Central memory CD4-positive, alpha-beta T cell (primary cell): Measurements from ENCODE around the gene MAD1L1.

Experiments used
- DNase-seq: peaks from one replicate; pipeline ENCODE4 v3.0.0; 2022

The MAD1L1 gene

GRCh38 chr7:2053395-2053794 lies 179.3 kb downstream of the MAD1L1 start:
- no peak for DNase-seq

- DNase-seq: no peak
Measured at GRCh38 chr7:2052657-2053048, 180.1 kb downstream of the MAD1L1 start.

GRCh38 chr7:2051707-2052656 lies 180.8 kb downstream of the MAD1L1 start:
- DNase-seq: no peak

GRCh38 chr7:2050511-2050866 lies 182.3 kb downstream of the MAD1L1 start:
- no peak for DNase-seq

- no peak for DNase-seq
Measured at GRCh38 chr7:2049782-2050510, 182.8 kb downstream of the MAD1L1 start.

GRCh38 chr7:2049111-2049781 lies 183.5 kb downstream of the MAD1L1 start:
- no peak for DNase-seq

GRCh38 chr7:2048531-2048930 lies 184.2 kb downstream of the MAD1L1 start:
- no peak for DNase-seq

GRCh38 chr7:2048006-2048405 lies 184.7 kb downstream of the MAD1L1 start:
- DNase-seq: no peak

GRCh38 chr7:2046581-2047565 lies 185.9 kb downstream of the MAD1L1 start:
- no peak for DNase-seq

GRCh38 chr7:2045559-2046405 lies 187.0 kb downstream of the MAD1L1 start:
- no peak for DNase-seq

- no peak for DNase-seq
Measured at GRCh38 chr7:2044883-2045471, 187.8 kb downstream of the MAD1L1 start.

GRCh38 chr7:2044311-2044882 lies 188.3 kb downstream of the MAD1L1 start:
- no peak for DNase-seq

GRCh38 chr7:2043316-2044039 lies 189.3 kb downstream of the MAD1L1 start:
- no peak for DNase-seq

GRCh38 chr7:2042650-2043049 lies 190.1 kb downstream of the MAD1L1 start:
- no peak for DNase-seq

GRCh38 chr7:2041496-2042367 lies 191.0 kb downstream of the MAD1L1 start:
- no peak for DNase-seq

- DNase-seq: no peak
Measured at GRCh38 chr7:2040893-2041270, 191.9 kb downstream of the MAD1L1 start.

GRCh38 chr7:2040201-2040892 lies 192.4 kb downstream of the MAD1L1 start:
- DNase-seq: no peak
